Glomerular visceral epithelial cell (primary cell): ENCODE results near the gene FBL.
"Not testable (repeated sequence)": the region's sequence is repeated elsewhere in the genome, so short reads cannot be mapped to it uniquely, and the experiment has no call there.

Experiments
- DNase-seq: peaks from one replicate; pipeline ENCODE4 v3.0.0-alpha.2; 2016; ENCODE audit errors: extremely low spot score

FBL gene

GRCh38 chr19:39845933-39846677 lies at the start of gene FBL:
FBL (minus strand) TSS chr19:39846379; CDS start chr19:39846300, 79 bp downstream.
- peak; percentile 95 for DNase-seq

- DNase-seq, result not testable (repeated sequence)
Observed at GRCh38 chr19:39895096-39895495, 48.9 kb upstream of the FBL start.

GRCh38 chr19:39894236-39894606 lies 48.0 kb upstream of the FBL start:
- DNase-seq, result not testable (repeated sequence)

- not testable (repeated sequence) for DNase-seq
Observed at GRCh38 chr19:39893366-39894235, 47.4 kb upstream of the FBL start.

- not testable (repeated sequence) for DNase-seq
Observed at GRCh38 chr19:39892506-39892902, 46.3 kb upstream of the FBL start.

GRCh38 chr19:39891660-39892505 lies 45.7 kb upstream of the FBL start:
- DNase-seq, result not testable (repeated sequence)

- no peak for DNase-seq
Observed at GRCh38 chr19:39890755-39891551, 44.8 kb upstream of the FBL start.

GRCh38 chr19:39889872-39890754 lies 43.9 kb upstream of the FBL start:
- DNase-seq, result not testable (repeated sequence)

GRCh38 chr19:39887456-39887951 lies 41.3 kb upstream of the FBL start:
- DNase-seq, result not testable (repeated sequence)

GRCh38 chr19:39885821-39886554 lies 39.8 kb upstream of the FBL start:
- DNase-seq, result not testable (repeated sequence)

GRCh38 chr19:39884721-39885120 lies 38.5 kb upstream of the FBL start:
- DNase-seq, result not testable (repeated sequence)

- not testable (repeated sequence) for DNase-seq
Observed at GRCh38 chr19:39882645-39883044, 36.5 kb upstream of the FBL start.

- peak; percentile 48 for DNase-seq
Observed at GRCh38 chr19:39881495-39882110, 35.4 kb upstream of the FBL start.

GRCh38 chr19:39880241-39880640 lies 34.1 kb upstream of the FBL start:
- DNase-seq, result not testable (repeated sequence)

GRCh38 chr19:39879796-39880195 lies 33.6 kb upstream of the FBL start:
- not testable (repeated sequence) for DNase-seq

GRCh38 chr19:39878866-39879265 lies 32.7 kb upstream of the FBL start:
- DNase-seq, result not testable (repeated sequence)

GRCh38 chr19:39878398-39878797 lies 32.2 kb upstream of the FBL start:
- DNase-seq, result no peak

- DNase-seq, result not testable (repeated sequence)
Observed at GRCh38 chr19:39877982-39878381, 31.8 kb upstream of the FBL start.

GRCh38 chr19:39877488-39877887 lies 31.3 kb upstream of the FBL start:
- DNase-seq, result not testable (repeated sequence)
